Suprapubic skin (tissue), 4 donors: ENCODE data around the gene LRRFIP1. TPM values are rescaled to one million over a fixed set of nuclear protein-coding genes. Genes with fewer than 3 reads are reported as not detected.
A peak's percentile ranks its signal among the peaks of the same experiment; 100 is the strongest.

Source experiments
- DNase-seq, 2 donors: peaks; one replicate each; pipeline ENCODE4 v3.0.0-alpha.2; 2019; ENCODE audit warnings: low spot score in 2 of 2
- H3K27ac ChIP-seq: fragments of 200-600 bp; sonication (generic); one replicate; pipeline ENCODE4 v1.5.1; 2019
- H3K27me3 ChIP-seq: fragments of 200-600 bp; sonication (generic); one replicate; pipeline ENCODE4 v1.5.1; 2019
- H3K36me3 ChIP-seq: fragments of 200-600 bp; sonication (generic); one replicate; pipeline ENCODE4 v1.5.1; 2019
- H3K4me1 ChIP-seq: fragments of 200-600 bp; sonication (generic); one replicate; pipeline ENCODE4 v1.5.1; 2019
- H3K4me3 ChIP-seq: fragments of 200-600 bp; sonication (generic); one replicate; pipeline ENCODE4 v1.5.1; 2019; ENCODE audit warnings: mild to moderate bottlenecking
- H3K9me3 ChIP-seq: fragments of 200-600 bp; sonication (generic); one replicate; pipeline ENCODE4 v1.5.1; 2019
- CTCF ChIP-seq, 2 donors: fragments of 200-600 bp in 1 of 2; fragments of 450-650 bp in 1 of 2; sonication (generic) in 1 of 2; IDR thresholded peaks; one replicate each; pipeline ENCODE4 v1.5.1; 2016 to 2019; ENCODE audit warnings: antibody characterized with exemption in 2 of 2, mild to moderate bottlenecking in 1 of 2, moderate library complexity in 1 of 2
- EP300 ChIP-seq: sonication (generic); formaldehyde crosslinking; IDR thresholded peaks from one replicate; pipeline ENCODE4 v1.6.1; 2017; ENCODE audit warnings: antibody characterized with exemption
- POLR2A ChIP-seq, 2 donors: fragments of 450-650 bp; IDR thresholded peaks; one replicate each; pipeline ENCODE4 v1.6.1; 2017; ENCODE audit warnings: antibody characterized with exemption in 2 of 2, mild to moderate bottlenecking in 2 of 2, moderate library complexity in 2 of 2
- POLR2AphosphoS5 ChIP-seq, 3 donors: sonication (generic); formaldehyde crosslinking; IDR thresholded peaks; one replicate each; pipeline ENCODE4 v1.6.1; 2017; ENCODE audit warnings: antibody characterized with exemption in 3 of 3
- WGBS: methylation state at CpG from one replicate; pipeline ENCODE4 v1.1.5; 2018; 5-methylcytosine and 5-hydroxymethylcytosine counted together
- total RNA-seq, 4 donors: library from RNA; depleted of rRNA; stranded (reverse); fragments of >200 nt; gene quantifications; one replicate each; pipeline ENCODE4 v1.1.0, GENCODE V29; 2016

The LRRFIP1 gene
- total RNA-seq, 4 donors from 2014 or later, result 100 to 150 (median 109) TPM

- Histone ChIP-seq H3K27me3 (no peaks in the 10 kb centered on the region), H3K4me1 (peaks cover 51% of the 10 kb centered on the region), H3K4me3 (no peak overlapping the region), H3K36me3 (peaks cover 26% of the 10 kb centered on the region), H3K27ac (no peak overlapping the region), H3K9me3 (no peaks in the 10 kb centered on the region)
- 67% methylated on average over 23 of the region's 26 CpGs for WGBS
- DNase-seq, result peak in 1 of 2 donors; percentile 50
- TF ChIP-seq CTCF (IDR thresholded peaks at IDR 0.05) (no peak), POLR2A (IDR thresholded peaks at IDR 0.05) (no peak), EP300 (no peak), POLR2AphosphoS5 (IDR thresholded peaks at IDR 0.05) (no peak)
These were observed 85.3 kb downstream of the LRRFIP1 start for GRCh38 chr2:237712477-237713377.

- Histone ChIP-seq H3K4me3 (no peak overlapping the region), H3K36me3 (peaks cover 22% of the 10 kb centered on the region), H3K27me3 (no peaks in the 10 kb centered on the region), H3K4me1 (peaks cover 50% of the 10 kb centered on the region), H3K27ac (peak overlapping the region; percentile 67), H3K9me3 (no peaks in the 10 kb centered on the region)
- TF ChIP-seq CTCF (IDR thresholded peaks at IDR 0.05) (no peak), EP300 (no peak), POLR2A (IDR thresholded peaks at IDR 0.05) (no peak), POLR2AphosphoS5 (IDR thresholded peaks at IDR 0.05) (no peak)
- DNase-seq, result peak in 1 of 2 donors; percentile 58
- 57% methylated on average over 14 of the region's 14 CpGs for WGBS
These were observed 87.5 kb downstream of the LRRFIP1 start for GRCh38 chr2:237714690-237715458.

- Histone ChIP-seq H3K36me3 (peaks cover 19% of the 10 kb centered on the region), H3K4me3 (no peak overlapping the region), H3K9me3 (no peaks in the 10 kb centered on the region), H3K4me1 (peaks cover 50% of the 10 kb centered on the region), H3K27me3 (no peaks in the 10 kb centered on the region), H3K27ac (peak overlapping the region; percentile 67)
- peak in 1 of 2 donors; percentile 69 for DNase-seq
- TF ChIP-seq EP300 (no peak), CTCF (IDR thresholded peaks at IDR 0.05) (no peak), POLR2A (IDR thresholded peaks at IDR 0.05) (no peak)
- WGBS, result 34% methylated on average over 13 of the region's 13 CpGs
These were observed 88.1 kb downstream of the LRRFIP1 start for GRCh38 chr2:237715459-237715947.

- Histone ChIP-seq H3K4me3 (no peak overlapping the region), H3K27me3 (no peaks in the 10 kb centered on the region), H3K9me3 (no peaks in the 10 kb centered on the region), H3K36me3 (peaks cover 15% of the 10 kb centered on the region), H3K4me1 (peaks cover 55% of the 10 kb centered on the region), H3K27ac (peak overlapping the region; percentile 67)
- no peak for DNase-seq
- TF ChIP-seq CTCF (IDR thresholded peaks at IDR 0.05) (no peak), POLR2A (IDR thresholded peaks at IDR 0.05) (no peak), EP300 (no peak), POLR2AphosphoS5 (IDR thresholded peaks at IDR 0.05) (no peak)
These were observed 88.6 kb downstream of the LRRFIP1 start for GRCh38 chr2:237716011-237716410.
